NCI-H345 (cell line): Measurements from ENCODE around the gene MORN4.
"Not testable (repeated sequence)": the region's sequence is repeated elsewhere in the genome, so short reads cannot be mapped to it uniquely, and the experiment has no call there.

Experiments
- DNase-seq: peaks from one replicate; lab custom pipeline; 2025; lab: John Stamatoyannopoulos, UW

MORN4 gene

DNA sequence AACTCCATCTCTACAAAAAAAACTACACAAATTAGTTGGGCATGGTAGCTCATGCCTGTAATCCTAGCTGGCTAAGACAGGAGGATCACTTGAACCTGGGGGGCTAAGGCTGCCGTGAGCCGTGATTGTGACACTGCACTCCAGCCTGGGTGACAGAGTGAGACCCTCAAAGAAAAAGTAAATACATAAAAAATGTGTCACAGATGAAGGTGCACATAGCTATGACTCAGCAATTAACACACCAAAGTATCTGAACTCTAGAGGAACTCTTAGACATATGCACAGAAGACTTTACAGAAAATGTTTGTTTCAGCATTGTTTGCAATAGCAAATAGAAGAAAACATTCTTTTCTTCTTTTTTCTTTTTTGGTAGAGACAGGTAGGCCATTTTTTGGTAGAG is 35.5 kb downstream of the MORN4 start:
- no peak for DNase-seq

DNA sequence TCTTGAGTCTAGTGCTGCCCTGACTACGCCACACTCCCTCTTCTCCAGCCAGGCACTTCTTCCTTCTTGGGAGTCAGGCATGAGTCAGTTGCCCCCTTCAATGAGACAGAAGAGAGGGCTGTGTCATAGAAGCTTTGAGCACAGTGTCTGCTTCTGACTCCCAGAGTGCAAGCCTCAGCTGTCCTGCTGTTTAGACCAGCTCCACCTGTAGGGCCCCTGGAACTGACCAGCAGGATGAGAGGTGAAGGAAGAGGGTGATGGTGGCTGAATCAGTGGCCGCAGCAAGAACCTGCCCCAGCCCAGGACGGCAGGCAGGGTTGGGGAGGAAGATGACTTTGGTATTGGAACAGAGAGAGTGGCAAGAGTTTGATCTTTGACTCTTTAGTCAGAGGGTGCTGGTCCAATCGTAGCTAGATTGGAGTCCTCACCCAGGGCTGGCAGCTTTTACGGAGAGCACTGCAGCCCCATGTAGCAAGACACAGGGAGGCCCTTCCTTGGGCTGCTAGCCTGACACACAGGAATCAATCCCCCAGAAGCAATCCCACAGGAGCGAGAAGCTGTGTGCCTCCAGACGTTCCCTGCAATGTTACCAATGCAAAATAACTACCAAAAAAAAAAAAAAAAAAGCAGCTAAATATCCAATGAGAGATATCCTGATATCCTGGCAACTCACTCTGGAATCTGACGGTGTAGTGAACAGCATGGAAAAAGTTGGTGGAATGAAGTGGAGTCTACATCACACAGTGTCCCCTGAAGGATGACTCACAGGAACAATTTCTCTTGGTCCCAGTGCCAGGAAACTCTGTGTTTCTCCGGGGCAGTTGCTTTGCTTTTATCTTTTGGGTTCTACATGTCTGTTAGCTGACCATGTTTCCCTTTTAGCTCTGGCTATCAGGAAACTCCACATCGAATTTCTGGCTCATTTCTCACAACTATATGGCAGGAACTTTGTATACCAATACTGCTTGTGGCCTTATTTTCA is 36.9 kb downstream of the MORN4 start:
- DNase-seq: no peak

DNA sequence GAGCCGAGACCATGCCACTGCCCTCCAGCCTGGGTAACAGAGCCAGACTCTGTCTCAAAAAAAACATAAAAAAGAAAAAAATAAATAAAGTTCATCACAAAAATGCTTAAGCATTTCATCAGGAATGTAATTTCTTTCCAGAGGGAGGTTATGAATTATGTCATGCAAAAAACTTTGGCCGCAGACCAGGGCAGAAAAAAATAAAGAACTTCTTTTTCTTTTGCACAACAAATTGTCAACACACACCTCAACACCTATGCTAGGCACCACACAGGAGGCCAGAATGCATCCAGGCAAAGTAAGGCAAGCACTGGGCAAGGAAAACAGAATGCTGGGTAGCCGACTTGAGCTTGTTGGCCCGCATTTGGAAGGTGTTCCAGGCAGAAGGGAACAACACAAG is 39.9 kb downstream of the MORN4 start:
- DNase-seq: no peak

DNA sequence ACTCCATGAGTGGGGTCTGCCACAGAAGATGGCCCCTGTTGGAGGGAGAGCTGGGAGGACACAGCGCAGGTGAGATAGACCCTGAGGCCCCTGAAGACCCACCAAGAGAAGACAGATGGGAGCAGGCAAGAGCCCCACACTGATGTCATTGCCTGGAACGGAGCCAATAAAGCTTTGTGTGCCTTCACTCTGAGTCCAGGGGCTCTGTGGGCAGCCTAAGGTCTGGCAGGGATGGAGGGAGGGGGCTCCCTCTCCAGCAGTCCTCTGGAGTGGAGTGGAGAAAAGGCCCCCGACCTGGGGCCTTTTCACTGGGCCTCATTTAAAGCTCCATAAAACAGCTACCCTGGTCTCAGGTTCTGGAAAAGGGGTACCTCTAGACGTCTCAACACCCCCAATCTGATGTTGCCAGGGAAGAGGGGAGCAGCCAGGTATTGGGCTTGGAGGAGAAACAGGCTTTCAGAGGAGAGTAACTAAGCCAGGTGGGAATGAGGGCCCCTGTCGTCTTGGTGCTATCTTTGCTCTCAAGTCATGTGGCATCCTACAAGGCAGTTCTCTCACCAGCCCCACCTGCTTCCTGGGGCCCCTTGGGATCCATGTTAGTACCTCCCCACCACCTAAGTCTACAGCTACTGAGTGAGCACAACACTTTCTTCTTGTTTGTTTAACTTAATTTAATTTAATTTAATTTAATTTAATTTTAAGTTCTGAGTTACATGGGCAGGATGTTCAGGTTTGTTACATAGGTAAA is 42.4 kb downstream of the MORN4 start:
- DNase-seq: no peak

DNA sequence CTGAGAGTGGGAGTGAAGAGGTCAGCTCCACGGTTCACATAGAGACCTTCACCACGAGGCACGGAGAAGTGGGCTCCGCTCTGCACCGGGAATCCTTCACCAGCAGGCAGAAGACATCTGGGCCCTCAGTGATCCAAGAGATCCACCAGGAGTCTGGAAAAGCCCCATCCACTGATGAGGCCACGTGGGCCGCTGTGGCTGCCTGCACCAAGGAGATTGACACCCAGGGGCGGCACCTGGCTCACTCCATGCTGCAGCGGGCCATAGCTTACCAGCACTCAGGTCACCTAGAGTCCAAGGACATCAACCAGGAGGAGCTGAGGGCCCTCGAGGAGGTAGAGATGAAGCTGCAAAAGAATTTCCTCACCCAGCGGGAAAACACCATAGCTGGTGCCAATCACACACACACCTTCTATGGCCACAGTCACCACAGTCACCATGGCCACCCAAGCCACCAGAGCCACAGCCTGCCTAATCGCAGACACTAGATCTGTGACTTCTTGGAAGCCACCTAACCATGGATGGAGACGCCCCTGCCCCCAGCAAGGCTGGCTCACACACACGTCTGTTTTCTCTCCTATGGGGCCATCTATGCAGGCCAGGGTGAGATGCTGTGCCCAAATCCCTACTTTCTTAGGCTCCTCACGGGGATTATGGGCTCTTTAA is 43.1 kb downstream of the MORN4 start:
- no peak for DNase-seq

DNA sequence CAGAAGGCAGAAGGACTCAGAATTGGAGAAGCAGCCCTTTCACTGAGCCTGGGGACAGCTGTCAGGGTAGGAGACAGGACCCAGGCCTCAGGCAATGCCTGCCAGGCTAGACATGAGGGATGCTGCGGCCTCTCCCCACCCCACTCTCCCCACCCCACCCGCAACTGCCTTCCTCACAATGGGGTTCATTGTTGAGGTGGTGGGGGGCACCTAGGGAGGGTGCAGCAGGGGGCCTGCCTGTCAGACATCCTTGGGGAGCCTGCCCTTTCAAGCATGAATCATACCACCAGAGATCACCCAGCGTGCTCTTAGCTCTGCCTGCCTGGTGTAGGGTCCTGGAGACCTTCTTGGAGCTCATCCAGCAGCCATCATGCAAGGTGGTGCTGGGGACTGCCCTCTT is 43.8 kb downstream of the MORN4 start, which contains the start of gene C10orf62:
C10orf62 (plus strand) TSS at position 243 of the 400 bp plus-strand sequence. CDS start 177 bp downstream, outside the sequence.
- DNase-seq: no peak

DNA sequence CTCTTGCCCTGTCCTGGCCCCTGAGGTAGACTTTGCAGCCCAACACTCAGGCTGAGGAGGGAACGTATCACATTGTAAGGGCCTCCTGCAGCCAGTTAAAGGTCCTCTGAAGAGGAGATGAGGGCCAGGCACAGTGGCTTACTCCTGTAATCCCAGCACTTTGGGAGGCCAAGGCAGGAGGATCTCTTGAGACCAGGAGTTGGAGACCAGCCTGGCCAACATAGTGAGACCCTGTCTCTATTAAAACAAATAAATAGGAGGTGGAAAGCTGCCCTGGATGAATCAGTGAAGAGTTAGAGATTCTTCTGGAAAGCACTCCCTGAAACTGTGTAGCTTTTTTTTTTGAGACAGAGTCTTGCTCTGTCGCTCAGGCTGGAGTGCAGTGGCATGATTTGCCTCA is 46.1 kb downstream of the MORN4 start:
- DNase-seq: no peak

DNA sequence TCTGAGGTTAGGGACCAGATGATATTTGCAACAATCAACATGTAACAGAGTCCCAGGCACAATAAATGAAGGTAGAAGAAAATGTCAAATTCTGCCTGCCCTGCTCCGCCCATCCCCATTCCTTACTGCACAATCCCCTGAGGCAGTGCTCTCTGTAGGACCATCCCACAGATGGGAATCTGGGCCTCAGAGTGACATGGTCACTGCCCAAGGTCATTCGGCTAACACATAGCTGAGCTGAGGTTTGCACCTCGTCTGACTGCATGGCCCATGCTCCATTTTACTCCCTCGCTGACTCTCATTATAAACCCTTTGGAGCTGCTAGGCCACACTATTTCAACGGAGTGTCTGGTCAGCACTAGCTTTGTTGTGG is 47.9 kb downstream of the MORN4 start:
- DNase-seq: no peak

DNA sequence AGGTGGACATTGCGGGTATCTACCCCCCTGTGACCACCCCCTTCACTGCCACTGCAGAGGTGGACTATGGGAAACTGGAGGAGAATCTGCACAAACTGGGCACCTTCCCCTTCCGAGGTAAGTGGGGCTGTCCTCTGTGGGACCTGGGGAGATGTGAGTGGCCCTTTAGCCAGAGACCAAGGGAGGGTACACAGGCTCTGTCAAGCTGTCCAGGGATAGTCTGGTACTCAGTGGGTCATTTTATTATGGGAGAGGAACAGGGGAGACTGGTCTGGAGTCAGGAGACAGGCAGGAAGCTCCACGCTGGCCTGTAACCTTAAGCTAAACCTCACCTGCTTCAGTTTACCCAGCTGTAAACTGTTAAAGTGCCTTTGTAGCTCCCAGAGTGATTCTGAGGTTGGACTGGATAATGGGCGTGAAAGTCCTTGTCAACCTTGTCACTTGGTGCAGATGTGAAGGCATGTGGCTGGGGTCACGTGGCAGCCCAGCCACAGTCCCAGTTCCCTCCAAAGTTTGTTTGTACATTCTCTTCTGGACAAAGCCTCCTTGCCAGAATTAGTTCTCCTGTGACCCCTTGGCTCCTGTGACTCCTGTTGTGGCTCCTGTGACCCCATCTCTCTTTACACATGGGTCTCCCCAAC is 48.4 kb downstream of the MORN4 start:
- no peak for DNase-seq

DNA sequence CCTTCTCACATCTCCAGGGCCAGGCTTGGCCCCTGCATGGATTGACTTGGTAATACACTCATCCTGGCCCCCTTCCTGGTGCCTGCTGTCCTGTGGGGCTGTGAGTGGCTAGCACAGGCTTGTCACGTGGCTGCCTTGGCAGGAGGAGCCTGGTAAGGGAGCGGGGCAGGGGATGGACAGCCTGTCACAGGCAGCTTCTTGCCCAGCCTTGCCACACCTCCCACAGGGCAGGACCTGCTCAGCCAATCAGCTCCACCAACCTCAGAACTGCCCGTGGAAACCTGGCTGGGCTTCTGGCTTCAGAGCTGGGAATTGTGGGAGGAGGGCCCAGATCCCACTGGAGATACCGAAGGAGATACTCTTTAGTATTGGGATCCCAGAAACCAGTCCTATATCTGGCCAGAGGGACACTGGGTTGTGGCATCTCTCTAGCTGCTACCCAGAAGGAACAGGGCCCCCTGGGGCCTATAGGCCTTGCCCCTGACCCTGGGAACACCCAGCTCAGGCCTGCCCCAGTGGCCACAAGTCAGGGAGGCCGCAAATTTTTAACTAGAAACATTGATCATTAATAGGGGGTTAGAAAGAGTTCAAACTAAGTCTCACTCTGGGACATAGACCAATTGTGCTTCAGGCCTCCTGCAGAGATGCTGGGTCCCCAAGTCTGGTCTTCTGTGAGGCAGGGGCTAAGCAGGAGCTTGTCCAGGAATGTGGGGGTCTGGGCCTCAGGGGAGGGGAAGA is 49.1 kb downstream of the MORN4 start, which contains the start of gene HOGA1:
HOGA1 (plus strand) TSS at position 330 of the 738 bp plus-strand sequence; CDS start at position 645, 315 bp downstream.
- no peak for DNase-seq

DNA sequence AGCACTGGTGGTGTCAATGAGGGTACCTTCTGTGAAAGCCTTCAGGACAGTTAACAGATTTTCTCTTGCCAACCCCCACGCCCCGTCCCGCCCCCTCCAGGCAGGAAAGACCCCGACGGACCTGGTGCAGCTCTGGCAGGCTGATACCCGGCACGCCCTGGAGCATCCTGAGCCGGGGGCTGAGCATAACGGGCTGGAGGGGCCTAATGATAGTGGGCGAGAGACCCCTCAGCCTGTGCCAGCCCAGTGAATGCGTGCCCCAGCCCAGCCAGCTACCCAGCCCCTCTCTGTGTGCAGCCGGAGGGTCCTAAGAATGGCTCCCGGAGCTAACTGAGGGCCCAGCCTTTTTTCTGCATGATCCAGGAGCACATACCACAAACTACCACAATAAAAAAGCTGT is 49.8 kb downstream of the MORN4 start:
- DNase-seq: no peak

DNA sequence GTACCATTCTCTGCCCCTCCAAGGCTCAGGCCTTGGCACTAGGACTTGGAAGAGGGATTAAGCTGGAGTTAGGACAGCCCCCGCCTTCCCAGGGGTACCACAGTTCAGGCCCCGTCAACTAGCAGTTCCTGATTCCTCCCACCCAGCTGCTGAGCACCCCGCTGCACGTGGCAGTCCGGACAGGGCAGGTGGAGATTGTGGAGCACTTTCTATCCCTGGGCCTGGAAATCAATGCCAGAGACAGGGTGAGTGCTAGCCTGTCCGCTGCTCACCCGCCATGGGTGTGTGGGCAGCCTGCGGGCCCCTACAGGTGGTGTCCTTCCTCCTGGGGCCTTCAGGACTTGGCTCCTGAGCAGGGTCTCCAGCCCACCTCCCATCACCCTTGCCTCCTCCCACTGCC is 51.1 kb downstream of the MORN4 start:
- DNase-seq: no peak

DNA sequence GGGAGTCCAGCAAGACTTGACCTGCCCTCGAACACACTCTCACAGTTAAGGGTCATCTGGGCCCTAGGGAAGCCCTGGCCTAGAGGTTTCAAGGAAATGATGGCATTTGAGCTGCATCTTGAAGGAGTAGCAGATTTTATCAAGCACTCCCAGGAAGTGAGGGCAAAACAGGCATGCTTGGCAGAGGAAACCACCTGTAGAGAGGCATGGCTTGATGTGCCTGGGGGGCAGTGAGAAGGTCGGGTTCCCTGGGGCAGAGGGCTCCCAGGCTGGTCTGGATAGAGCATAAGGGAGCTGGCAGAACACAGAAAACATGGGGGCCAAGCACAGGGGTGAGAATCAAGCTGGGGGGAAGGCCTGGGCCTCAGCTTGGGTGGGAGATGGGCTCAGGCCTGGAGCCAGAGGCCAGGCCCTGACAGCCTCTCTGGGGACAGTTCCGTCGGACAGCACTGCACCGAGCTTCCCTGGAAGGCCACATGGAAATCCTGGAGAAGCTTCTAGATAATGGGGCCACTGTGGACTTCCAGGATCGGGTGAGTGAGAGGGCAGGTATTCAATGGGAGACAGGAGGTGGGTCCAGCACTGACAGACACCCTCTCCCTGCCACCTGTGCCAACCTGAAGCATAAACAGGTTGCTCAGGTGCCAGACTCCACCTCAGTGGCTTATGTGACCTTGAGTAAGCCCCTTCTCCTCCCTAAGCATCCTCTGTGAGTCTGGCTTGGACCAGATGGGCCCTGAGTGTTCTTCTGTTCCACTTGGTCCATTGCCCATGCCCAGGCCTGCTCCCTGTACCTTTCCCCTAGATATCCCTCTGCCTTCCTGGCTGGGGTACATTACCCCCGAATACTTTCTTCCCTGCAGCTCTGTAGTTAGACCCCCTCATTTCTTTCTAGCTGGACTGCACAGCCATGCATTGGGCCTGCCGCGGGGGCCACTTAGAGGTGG is 52.6 kb downstream of the MORN4 start:
- DNase-seq: no peak

DNA sequence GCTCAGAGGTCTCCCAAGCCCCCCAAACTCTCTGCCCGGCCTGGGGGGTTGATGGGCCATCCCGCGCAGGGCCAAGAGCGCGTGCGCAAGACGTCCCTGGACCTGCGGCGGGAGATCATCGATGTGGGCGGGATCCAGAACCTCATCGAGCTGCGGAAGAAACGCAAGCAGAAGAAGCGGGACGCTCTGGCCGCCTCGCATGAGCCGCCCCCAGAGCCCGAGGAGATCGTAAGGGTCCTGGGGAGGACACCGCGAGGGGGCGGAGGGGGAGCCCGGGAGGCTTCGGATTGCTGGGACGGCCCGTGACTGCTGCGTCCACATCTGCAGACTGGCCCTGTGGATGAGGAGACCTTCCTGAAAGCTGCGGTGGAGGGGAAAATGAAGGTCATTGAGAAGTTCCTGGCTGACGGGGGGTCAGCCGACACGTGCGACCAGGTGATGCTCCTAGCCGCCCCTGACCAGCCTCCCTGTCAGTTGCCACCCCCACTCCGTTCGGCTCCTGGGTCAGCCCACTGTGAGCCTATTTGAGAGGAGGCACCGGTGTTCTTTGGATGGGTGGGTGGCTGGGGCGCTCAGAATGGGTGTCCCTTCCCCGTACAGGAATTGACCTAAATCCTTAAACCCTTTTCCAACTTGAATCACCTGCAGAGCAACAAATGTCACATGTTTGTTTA is 55.0 kb downstream of the MORN4 start:
- DNase-seq: no peak

DNA sequence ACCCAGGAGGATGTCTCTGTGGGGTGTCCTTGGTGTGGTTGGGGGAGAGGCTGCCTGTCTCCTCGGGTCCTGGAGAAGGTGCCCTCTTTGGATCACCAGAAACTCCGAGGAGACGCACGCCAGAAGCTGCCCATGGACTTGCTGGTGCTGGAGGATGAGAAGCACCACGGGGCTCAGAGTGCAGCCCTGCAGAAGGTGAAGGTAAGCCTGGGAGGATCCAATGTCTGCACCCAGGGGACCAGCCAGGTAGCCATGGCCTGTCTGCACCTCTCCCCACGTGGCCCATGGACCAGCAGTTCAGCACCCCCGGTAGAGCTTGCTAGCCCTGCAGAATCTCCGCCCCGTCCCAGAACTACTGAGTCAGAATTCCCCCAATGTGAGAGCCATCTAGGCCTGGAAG is 55.6 kb downstream of the MORN4 start:
- DNase-seq: no peak

DNA sequence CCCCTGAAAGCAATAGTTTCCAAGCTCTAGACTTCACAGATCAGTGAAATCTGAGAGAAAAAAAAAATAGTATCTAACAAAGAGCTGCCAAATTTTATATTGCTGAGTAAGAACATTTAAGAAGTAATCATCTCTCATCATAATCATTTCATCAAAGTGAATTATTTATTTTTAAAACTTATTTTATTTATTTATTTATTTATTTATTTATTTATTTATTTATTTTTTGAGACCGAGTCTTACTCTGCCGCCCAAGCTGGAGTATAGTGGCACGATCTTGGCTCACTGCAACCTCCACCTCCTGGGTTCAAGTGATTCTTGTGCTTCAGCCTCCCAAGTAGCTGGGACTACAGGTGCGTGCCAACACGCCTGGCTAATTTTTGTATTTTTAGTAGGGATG is 56.8 kb downstream of the MORN4 start:
- not testable (repeated sequence) for DNase-seq

DNA sequence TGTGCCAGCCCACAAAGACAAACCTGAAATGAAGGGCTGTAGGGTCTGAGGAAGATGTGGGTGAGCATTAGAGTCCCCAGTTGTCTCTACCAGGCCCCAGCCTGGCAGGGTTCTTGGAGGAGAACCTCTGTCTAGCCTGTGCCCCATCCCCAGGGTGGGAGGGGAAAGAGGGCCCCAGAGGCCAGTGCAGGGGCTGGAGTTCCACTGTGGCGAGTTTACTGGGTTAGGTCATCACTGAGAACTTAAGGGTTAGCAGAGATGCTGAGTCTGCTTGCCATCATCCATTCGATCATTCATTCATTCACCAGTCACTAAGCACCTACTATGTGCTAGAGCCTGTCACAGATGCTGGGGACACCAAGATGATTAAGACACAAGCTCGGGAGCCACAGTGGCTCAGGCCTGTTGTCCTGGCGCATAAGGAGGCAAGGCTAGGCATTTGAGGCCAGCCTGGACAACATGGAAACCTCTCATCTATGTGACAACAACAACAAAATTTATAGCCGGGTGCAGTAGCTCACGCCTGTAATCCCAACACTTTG is 58.1 kb downstream of the MORN4 start:
- no peak for DNase-seq

DNA sequence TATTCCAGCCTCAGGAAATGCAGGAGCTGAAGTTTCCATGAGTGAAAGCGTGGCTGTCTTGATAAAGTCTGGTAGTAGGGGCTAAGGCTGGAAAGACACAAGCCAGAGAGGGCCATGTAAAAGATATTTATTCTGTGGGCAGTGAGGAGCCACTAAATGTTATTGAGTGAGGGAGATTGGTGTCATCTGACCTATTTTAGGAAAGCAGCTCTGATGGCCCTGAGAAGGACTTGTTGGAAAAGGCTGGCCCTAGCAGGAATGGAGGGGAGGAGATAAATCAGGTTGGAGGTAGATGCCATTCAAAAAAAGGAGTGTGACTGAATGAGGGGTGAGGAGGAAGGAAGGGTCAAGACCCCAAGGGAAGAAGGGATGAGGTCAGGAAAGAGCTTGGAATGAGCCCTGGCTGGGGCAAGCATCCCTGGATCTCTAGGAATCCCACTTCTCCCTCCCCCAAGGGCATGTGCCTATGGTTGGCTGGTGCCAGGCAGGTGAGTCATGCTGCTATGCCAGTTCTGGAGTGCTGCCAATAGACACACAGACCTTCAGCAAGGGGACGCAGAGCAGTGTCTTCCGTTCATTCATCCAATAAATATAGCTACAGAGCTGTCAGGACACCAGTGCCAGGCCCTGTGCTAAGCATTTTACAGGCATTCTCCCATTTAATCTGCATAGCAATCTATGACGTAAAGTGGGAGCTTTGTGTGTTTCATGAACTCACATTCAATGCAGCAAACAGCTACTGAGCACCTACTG is 58.8 kb downstream of the MORN4 start:
- peak; percentile 87 for DNase-seq
